ENCODE measurements around the gene TET1. TPM values are rescaled to one million over a fixed set of nuclear protein-coding genes. Genes with fewer than 3 reads are reported as not detected.
"Not testable (repeated sequence)": the region's sequence is repeated elsewhere in the genome, so short reads cannot be mapped to it uniquely, and the experiment has no call there.

Gene TET1
- total RNA-seq (2014; rRNA removed; shearing (Covaris generic)): 2.0 TPM in 2 replicates

DNA sequence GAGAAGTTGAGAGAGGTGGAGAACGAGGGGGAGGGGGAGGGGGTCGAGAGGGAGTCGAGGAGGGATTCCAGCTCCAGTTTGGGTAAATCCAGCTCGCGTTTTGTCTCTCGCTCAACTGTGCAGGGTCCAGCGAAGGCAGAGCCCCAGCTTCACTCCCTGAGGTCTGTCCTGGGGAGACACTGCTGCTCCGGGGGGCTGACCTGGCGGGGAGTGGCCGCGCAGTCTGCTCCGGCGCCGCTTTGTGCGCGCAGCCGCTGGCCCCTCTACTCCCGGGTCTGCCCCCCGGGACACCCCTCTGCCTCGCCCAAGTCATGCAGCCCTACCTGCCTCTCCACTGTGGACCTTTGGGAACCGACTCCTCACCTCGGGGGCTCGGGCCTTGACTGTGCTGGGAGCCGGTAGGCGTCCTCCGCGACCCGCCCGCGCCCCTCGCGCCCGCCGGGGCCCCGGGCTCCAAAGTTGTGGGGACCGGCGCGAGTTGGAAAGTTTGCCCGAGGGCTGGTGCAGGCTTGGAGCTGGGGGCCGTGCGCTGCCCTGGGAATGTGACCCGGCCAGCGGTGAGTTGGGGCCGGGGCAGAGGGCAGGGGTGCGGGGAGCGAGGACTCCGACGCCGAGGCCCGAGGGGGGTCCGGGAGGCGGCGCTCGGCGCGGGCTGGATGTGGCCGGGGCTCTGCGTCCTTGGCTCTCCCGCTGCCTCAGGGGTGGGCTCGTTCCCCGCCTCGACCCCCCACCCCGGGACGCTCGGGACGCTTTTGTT is at the start of gene TET1:
TET1 (plus strand) TSS at position 152 of the 757 bp plus-strand sequence. CDS start 12,002 bp downstream, outside the sequence.
- no peak for DNase-seq (ENCODE audit: low spot score)

DNA sequence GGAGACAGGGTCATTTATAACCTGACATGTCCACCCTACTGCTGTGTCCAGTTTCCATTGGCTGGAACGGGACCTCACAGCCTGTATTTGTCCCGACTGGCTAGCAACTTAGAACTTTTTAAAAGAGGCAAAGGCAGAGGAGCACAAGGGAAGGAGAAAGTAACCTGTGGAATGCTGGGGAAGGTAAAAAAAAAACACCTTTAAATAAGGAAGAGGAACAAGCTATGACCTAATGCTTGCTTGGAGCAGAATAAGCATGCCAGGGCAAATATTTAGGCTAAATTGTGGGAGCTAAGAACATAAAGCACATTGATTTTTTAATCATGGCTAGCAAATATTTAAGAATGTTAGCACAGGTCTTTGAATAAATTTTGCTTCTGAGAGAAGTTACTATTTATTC is 43.9 kb upstream of the TET1 start:
- not testable (repeated sequence) for DNase-seq (ENCODE audit: low spot score)

DNA sequence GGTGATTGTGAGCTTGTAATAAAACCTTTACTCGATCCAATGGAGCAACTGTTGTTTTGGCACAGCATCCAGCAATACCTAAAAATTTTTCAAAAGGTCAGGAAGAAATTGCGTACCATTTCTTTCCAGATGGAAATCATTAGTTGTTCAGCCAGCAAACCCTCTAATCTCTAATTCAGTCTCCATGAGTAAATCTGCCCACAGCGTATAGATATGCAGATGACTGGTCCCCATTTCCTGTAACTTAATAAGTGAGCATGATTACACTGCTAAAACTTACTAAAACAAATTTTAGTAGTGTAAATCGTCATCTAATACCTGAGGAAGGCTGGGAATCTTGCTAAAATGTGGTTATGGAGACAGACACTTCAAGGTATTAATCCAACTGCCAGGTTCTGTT is 43.4 kb upstream of the TET1 start:
- DNase-seq (ENCODE audit: low spot score): no peak

DNA sequence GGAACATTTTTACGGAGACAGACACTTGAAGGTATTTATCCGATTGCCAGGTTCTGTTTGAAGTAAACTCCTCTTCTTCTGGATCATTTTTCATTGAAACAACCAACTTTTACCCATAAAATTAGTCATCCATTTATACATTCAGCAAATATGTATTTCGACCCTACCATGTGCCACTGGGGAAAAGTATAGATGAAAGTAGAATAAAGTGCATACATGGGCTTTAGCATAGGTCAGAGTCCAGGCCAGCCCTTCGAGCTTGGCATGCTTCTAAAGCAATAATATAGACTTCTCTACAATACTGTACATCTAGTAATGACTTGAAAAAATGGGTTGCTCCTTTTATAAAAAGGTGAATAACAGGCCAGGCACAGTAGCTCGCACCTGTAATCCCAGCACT is 42.9 kb upstream of the TET1 start:
- no peak for DNase-seq (ENCODE audit: low spot score)

DNA sequence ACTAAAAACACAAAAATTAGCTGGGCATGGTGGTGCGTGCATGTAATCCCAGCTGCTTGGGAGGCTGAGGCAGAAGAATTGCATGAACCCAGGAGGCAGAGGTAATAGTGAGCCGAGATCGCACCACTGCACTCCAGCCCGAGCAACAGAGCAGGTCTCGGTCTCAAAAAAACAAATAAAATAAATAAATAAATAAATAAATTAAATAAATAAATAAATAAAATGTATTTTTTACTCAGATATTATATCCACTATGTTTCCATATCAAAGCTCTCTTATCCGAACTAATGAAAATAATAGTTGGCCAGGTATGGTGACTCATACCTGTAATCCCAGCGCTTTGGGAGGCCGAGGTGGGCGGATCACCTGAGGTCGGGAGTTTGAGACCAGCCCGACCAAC is 41.5 kb upstream of the TET1 start:
- not testable (repeated sequence) for DNase-seq (ENCODE audit: low spot score)

DNA sequence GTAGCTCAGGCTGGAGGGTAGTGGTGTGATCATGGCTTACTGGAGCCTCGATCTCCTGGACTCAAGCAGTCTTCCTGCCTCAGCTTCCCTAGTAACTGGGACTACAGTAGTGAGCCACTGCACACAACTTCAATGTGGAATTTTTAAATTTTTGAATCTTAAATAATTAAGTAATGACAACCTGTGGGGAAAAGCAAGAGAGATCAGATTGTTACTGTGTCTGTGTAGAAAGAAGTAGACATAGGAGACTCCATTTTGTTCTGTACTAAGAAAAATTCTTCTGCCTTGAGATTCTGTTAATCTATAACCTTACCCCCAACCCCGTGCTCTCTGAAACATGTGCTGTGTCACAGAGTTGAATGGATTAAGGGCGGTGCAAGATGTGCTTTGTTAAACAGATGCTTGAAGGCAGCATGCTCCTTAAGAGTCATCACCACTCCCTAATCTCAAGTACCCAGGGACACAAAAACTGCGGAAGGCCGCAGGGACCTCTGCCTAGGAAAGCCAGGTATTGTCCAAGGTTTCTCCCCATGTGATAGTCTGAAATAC is 34.6 kb upstream of the TET1 start:
- DNase-seq (ENCODE audit: low spot score): not testable (repeated sequence)

DNA sequence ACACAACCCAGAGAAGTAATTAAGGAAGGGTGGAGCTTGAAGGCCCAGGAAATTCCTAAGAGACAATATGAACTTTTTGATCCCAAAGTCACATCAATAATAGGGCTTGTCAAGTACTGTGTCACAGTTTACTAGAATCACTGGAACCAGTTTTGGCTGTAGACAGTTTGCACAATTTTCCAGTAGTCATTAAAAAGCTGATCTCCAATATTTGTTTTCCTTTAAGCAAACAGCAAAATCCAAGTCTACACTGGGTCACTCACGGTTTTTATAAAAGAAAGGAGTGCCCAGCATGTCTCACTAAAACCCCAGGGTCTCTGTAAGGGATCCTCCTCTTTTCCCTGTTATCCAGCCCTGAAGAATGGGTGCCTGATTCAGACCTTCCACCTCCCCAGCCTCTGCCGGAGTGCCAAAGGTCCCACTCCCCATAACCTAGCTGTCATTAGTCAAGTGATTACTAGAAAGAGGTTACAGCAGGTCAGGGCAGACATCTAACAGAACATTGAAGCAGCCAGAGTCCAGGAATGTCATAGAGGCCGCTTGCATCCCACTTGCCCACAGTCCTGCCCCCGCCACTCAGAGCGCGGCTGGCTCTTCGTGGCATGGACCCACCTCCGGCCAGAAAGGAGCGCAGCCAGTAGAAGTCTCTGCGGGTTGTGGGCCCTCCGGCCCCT is 33.4 kb upstream of the TET1 start:
- no peak for DNase-seq (ENCODE audit: low spot score)

DNA sequence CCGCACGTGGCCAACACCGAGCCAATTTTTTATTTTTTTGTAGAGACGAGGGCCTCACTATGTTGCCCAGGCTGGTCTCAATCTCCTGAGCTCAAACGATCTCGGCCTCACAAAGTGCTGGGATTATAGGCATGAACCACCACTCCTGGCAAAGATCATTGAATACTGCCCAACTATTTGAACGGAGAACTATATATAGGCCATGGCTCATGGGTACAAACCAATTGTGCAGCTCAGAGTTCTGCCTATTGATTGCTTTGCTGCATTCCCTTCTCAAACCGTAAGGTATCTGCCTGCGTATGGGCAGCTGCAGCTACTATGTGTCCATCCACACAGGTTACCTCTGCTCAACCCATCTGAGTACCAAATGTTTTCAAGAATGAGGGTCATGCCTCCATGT is 23.2 kb upstream of the TET1 start:
- no peak for DNase-seq (ENCODE audit: low spot score)

DNA sequence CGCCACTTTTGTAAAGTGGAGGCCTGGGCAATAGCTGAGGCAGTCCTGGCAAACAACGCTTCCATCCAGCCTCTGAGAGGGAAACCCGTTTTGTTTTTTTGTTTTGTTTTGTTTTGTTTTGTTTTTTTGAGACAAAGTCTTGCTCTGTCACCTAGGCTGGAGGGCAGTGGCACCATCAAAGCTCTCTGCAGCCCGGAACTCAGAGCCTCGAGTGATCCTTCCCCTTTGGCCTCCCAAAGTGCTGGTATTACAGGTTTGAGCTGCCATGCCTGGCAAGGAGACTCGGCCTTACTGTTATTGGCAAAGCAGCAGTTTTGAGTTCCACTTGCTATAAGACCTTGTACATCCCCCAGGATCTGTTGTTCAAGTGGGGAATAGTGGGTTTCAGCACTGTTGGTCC is 22.3 kb upstream of the TET1 start:
- DNase-seq (ENCODE audit: low spot score): no peak

DNA sequence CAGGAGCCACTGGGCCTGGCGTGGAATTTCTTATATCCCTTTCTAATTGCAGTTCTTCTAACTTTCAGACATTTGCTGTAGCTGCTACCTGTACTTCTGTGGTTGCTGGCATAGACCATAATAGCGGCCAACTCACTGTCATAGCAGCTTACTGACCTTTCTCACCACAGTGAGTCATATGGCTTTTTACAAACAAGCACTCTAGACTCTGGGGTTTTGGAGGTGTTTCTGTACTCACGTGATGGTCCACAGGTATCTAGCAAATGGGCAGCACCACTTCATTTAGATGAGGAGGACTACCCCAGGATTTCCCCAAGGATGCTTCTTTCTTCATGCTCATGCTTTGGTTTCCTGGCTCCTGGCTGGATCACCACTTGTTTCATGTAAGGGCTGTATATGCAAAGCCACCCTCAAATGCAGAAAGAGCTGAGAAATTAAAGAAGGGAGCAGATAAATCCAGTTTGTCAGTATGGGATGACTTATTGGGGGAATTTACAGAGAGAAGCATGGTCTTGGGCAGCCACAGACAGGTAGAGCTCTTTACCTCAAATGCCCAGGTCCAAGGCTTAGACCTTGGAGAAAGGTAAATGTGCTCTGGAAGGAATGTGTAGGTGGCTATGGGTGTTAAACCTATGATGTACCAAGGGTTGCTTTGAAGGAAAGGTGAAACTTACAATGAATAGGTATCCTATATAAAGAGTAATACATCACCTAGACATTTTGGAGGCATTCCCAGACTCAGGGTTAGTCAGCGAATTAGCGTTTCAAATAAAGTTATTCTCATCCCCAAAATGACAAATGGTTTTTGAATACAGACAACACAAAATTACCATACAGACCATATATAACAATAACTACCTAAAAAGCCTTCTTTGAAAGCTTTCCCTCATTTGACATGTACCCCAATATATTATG is 16.9 kb upstream of the TET1 start:
- DNase-seq (ENCODE audit: low spot score): peak; percentile 58

DNA sequence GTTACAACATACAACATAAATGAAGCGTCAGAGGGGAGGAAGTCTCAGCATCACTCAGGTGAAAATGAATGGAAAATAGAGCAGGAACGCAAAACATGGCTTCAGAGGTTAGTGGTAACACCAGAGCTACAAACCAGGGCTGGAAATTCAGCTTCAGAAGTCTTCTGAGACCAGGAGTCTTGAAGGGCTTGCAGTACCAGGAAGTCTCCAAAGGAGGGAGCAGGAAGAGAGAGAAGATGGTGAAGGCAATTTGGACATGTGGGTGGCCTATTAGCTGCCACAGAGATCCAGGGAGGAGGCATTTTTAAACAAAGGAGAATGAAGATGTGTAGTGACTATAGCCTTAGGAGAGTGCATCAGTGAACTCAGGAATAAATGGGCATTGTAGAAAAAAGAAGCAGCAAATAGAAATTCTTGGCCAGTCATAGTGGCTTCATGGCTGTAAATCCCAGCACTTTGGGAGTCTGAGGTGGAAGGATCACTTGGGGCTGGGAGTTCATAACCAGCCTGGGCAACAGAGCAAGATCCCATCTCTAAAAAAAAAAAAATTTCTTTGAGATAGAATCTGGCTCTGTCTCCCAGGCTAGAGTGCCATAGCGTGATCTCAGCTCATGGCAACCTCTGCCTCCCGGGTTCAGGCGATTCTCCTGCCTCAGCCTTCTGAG is 9.3 kb upstream of the TET1 start:
- peak; percentile 75 for DNase-seq (ENCODE audit: low spot score)

DNA sequence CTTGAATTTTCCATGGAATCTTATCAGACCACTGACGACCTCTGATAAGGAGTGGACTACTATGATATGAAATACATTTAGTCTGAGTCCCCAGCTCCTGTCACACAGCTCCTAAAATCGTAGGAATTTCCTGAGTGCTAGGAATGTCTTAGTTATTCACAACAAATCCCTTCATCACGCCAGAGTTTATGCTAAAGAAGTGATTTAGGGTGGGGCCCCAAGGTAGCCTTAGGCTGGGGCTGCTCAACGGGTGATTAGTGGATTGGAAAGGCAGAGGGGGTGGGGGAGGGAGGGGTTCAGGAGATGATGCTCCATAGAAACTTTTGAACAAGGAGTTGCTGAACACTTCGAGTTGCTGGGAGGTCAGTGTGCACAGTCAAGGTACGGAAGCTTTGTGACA is 7.0 kb upstream of the TET1 start:
- DNase-seq (ENCODE audit: low spot score): no peak

DNA sequence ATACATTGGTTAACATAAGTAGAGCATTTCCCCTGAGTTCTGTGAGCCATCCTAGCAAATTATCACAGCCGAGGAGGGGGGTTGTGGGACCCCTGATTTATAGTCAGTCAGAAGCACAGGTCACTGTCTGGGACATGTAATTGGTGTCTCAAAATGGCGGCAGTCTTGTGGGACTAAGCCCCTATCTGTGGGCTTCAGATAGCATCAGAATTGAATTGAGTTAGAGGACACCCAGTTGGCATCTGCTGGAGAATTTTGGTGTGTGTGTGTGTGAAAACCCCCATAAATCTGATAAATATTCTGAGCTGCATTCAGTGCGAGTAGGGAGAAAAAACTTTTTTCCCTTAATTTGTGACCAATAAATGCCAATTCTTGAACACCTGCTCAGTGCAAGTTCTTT is 6.5 kb upstream of the TET1 start:
- DNase-seq (ENCODE audit: low spot score): no peak

DNA sequence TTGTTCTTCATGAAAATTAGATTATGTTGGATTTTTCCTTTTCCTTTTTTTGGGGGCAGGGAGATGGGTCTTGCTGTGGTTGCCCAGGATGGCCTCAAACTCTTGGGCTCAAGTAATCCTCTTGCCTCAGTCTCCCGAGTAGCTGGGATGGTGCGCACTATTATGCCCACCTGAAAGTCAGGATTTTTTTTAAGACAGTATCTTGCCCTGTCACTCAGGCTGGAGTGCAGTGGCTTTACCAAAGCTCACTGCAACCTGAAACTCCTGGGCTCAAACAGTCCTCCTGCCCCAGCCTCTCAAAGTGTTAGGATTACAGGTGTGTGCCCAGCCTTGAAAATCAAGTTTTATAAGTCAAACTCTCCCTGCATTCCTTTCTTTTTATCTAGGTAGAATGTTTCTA is 1.7 kb upstream of the TET1 start:
- DNase-seq (ENCODE audit: low spot score): no peak

DNA sequence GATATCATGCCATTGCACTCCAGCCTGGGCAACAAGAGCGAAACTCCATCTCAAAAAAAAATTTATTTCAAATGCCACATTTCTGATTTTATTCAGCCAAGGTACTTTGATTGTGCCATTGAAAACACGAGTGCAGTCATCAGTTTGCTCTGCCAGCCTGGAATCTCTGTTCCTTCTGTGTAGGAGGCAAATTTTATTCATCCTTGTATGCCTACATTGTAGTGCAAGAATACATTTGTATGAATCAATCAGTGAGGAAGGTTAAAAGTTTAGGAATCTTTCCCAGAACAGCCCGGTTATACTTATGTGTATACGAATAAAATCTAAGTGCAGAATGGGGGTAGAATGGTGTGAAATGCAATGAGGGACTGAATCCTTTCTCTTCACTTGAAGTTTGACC is 886 bp upstream of the TET1 start:
- DNase-seq (ENCODE audit: low spot score): no peak

DNA sequence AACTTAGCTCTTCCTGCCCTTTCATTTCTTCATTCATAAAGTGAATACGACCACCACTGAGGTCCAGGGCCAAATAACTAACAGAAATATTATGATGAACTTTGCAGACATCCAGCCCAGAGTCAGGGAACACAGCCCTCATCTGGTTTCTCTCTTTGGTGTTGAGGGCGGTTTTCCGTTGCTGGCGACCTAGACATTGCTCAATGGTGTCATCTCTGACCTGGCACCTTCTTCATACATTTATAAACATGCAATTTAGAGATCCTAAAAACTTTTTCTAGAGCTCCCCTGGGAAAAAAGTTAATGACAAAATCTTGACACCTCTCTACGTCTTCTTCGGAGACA is 324 bp upstream of the TET1 start:
- DNase-seq (ENCODE audit: low spot score): no peak

DNA sequence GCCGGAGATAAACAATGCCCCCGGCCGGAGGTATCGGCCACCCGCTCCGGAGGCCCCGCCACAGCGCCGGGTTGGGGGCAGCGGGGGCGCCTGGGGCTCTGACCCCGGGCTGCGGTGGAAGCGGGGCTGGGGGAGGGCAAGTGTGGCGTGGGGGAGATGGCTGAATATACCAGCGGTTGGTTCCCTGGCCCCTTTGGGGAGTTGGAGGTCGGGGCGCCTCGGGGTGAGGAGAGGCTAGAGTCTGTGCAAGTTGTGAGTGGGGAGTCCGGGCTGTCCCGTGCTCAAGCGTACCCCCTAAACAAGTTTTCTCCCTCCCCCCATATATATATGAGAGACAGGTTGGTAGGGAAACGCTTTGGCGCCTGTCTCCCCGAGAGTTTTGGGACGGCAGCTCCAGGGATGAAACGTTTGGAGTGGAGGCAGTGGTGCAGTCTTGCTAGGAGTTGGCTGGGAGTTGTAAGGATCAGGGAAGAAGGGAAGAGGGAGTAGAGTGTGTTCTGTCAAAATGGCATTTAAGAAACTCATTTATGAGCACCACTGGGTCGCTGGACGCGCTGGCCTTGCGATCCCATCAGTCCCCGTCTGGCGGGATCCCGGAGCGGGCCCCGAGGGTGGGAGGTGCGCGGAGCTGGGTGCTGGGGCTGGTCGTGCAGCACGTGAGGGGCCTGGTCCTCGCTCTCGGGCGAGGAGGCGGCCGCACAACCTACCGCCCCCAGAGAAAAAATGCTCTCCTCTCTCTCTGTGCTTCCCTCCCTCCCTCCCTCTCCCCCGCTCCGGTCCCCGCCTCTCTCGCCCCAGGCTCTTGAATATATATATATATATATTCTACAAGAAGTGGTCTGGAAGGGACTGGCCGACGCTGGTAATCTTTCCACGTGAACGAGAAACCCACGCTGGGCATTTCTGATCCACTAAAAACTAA is 1.1 kb downstream of the TET1 start:
- DNase-seq (ENCODE audit: low spot score): no peak

DNA sequence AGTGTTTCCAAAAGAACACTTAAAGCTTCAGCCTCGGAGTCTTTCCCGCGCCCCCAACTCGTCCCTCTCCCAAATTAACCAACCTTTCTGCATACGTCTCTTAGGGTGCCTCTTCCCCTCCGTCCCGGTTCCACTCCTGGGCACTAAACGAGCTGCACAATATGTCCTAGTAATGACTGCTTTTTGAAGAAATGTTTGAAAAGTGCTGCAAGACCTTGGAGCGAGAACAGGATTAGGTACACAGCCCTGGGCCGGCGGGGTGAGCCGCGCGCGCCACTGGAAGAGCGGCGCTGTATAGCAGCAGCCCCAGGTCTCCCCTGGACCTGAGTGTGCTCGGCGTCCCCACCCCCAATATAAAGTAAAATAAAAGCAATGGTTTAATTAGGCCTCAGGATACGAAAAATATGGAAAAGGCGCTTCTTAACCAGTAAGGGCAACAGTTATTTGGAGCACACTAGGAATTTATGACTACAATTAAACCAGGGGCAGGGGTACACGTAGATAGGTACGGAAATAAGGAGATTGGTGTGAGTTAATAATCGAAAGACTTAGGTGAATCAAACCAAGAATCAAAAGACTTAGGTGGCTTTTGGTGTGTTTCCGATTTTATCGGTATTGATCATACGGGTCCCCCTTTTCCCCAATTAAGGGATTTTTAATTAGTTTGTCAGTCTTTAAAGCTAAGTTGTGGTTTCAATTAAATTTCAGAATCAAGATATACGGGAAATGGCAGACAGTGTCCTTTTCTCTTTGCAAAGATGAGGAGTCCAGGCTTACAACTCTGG is 1.9 kb downstream of the TET1 start:
- DNase-seq (ENCODE audit: low spot score): no peak

DNA sequence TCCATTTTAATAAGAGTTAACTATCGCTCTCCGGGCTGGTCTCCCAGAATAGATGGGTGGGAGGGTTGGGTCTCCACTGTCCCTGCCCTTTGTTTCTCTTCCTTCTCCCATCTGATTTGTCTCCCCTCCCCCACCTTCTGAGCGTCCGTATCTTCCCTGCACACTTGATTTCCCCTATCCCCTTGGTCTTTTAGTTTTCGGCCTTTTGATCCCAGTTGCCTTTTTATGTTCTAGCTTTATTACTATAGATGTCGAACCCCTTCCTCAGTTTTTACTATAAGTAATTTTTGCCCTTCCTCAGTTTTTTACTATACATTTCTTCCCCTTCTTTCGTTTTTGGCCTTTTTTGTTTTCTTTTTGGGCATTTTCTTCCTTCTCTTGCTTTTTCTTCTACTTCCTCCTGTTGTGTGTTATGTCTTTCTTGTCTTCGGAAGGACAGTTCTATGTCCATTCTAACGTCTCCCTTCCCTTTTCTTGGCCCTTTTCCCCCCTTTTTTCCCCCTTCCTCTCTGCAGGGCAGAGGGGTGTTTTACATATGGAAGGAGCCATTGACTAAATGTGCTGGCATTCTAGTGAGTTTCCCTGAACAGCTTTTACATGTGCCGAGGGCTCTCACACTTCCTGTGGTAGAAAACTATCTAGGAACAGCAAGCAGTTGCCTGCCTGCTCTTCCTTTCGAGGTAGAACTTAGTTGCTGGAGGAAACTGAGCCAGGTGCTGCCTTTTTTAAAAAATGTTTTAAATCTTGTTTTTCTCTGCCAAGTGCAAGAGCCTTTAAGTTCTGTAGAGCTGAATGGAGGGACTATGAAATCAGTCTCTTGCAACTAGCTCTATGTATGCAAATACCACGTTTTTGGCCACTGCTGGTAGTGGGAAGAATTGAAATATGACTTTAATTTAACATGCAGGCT is 2.8 kb downstream of the TET1 start:
- DNase-seq (ENCODE audit: low spot score): no peak

All from H4 (cell line).